SK-N-SH (cell line): ENCODE measurements around the gene SMC2. TPM values are rescaled to one million over a fixed set of nuclear protein-coding genes. Genes with fewer than 3 reads are reported as not detected.

Experiments used
- CTCF ChIA-PET: fragments of 300-600, 350-600 bp; formaldehyde crosslinking; extraction: SDS; loops from one replicate; lab custom pipeline; 2021; lab: Yijun Ruan, JAX
- POLR2A ChIA-PET: fragments of 350-600 bp; sonication (Branson Sonifier 250); formaldehyde crosslinking; extraction: SDS; loops from one replicate; lab custom pipeline; 2020; ENCODE audit warnings: antibody characterized with exemption, inconsistent platforms; lab: Yijun Ruan, JAX
- DNase-seq: peaks from one replicate; pipeline ENCODE4 v3.0.0; 2012
- H2AFZ ChIP-seq: fragments of 200-600 bp; sonication (generic); 2 replicates; pipeline ENCODE4 v1.8.1; 2016; ENCODE audit warnings: antibody characterized with exemption, mild to moderate bottlenecking, low read depth
- H3F3A ChIP-seq: fragments of 200-600 bp; sonication (generic); replicated peaks from 2 replicates; pipeline ENCODE3; 2016; ENCODE audit warnings: antibody characterized with exemption, mild to moderate bottlenecking; ENCODE audit not compliant: insufficient read depth
- H3K27ac ChIP-seq, 2 experiments: fragments of 200-500 bp in 1 of 2; fragments of 200-600 bp in 1 of 2; sonication (Bioruptor generic) in 1 of 2; sonication (generic), shearing (Covaris generic) in 1 of 2; 2 replicates each; pipeline versions ENCODE4 v1.5.1 to v1.6.1; 2014 to 2016; ENCODE audit warnings: low read depth in 2 of 2, inconsistent platforms in 1 of 2, low read length in 1 of 2, mild to moderate bottlenecking in 1 of 2, mixed read lengths in 1 of 2
- H3K27me3 ChIP-seq: fragments of 200-600 bp; sonication (generic), shearing (Covaris generic); 2 replicates; pipeline ENCODE4 v1.6.1; 2016; ENCODE audit warnings: mixed run types; ENCODE audit not compliant: insufficient read depth
- H3K36me3 ChIP-seq, 2 experiments: fragments of 200-500 bp in 1 of 2; fragments of 200-600 bp in 1 of 2; sonication (Bioruptor generic) in 1 of 2; sonication (generic) in 1 of 2; replicated peaks in 1 of 2; 2 replicates each; pipeline versions ENCODE3 to v1.5.1; 2014 to 2016; ENCODE audit warnings: low read length in 1 of 2, mild to moderate bottlenecking in 1 of 2; ENCODE audit not compliant: insufficient read depth in 2 of 2, control insufficient read depth in 1 of 2
- H3K4me1 ChIP-seq, 2 experiments: fragments of 200-500 bp in 1 of 2; fragments of 200-600 bp in 1 of 2; sonication (Bioruptor generic) in 1 of 2; sonication (generic), shearing (Covaris generic) in 1 of 2; 2 replicates each; pipeline versions ENCODE4 v1.5.1 to v1.6.1; 2014 to 2016; ENCODE audit warnings: low read depth in 1 of 2, low read length in 1 of 2, mixed run types in 1 of 2; ENCODE audit not compliant: insufficient read depth in 2 of 2, control insufficient read depth in 1 of 2
- H3K4me2 ChIP-seq: fragments of 200-600 bp; sonication (generic), shearing (Covaris generic); 2 replicates; pipeline ENCODE4 v1.6.1; 2017; ENCODE audit warnings: mixed run types
- H3K4me3 ChIP-seq, 2 experiments: fragments of 200-500 bp in 1 of 2; fragments of 200-600 bp in 1 of 2; sonication (Bioruptor generic) in 1 of 2; sonication (generic), shearing (Covaris generic) in 1 of 2; 2 replicates each; pipeline versions ENCODE4 v1.5.1 to v1.8.1; 2014 to 2016; ENCODE audit warnings: low read depth in 2 of 2, inconsistent platforms in 1 of 2, low read length in 1 of 2, mild to moderate bottlenecking in 1 of 2, mixed read lengths in 1 of 2, moderate library complexity in 1 of 2
- H3K79me2 ChIP-seq: fragments of 200-600 bp; sonication (generic); 2 replicates; pipeline ENCODE4 v1.8.1; 2017; ENCODE audit warnings: mild to moderate bottlenecking; ENCODE audit not compliant: insufficient read depth
- H3K9ac ChIP-seq: fragments of 200-600 bp; sonication (generic); 2 replicates; pipeline ENCODE4 v1.6.1; 2017; ENCODE audit warnings: mixed run types
- H3K9me2 ChIP-seq: fragments of 200-600 bp; sonication (generic); 2 replicates; pipeline ENCODE4 v1.6.1; 2017; ENCODE audit warnings: mixed run types
- H3K9me3 ChIP-seq: fragments of 200-600 bp; sonication (generic); 2 replicates; pipeline ENCODE4 v1.6.1; 2017; ENCODE audit warnings: mixed run types, mild to moderate bottlenecking, moderate library complexity
- H4K20me1 ChIP-seq: fragments of 200-600 bp; sonication (generic); 2 replicates; pipeline ENCODE4 v1.6.1; 2017; ENCODE audit warnings: mild to moderate bottlenecking, mixed run types; ENCODE audit not compliant: insufficient read depth
- CHD2 ChIP-seq: fragments of 150-350 bp; IDR thresholded peaks from 2 replicates; pipeline ENCODE4 v1.6.1; 2018; ENCODE audit warnings: low read length; ENCODE audit not compliant: partially characterized antibody
- ELF1 ChIP-seq: IDR thresholded peaks from 2 replicates; pipeline ENCODE4 v1.4.0; 2012
- FOSL2 ChIP-seq: IDR thresholded peaks from 2 replicates; pipeline ENCODE4 v1.4.0; 2012; ENCODE audit warnings: low read depth, mild to moderate bottlenecking, moderate library complexity, borderline replicate concordance
- FOXJ3 ChIP-seq: sonication (generic); formaldehyde crosslinking; IDR thresholded peaks from 2 replicates; pipeline ENCODE4 v1.5.1; 2020; ENCODE audit warnings: mild to moderate bottlenecking, missing genetic modification reagents
- GABPA ChIP-seq: IDR thresholded peaks from 2 replicates; pipeline ENCODE4 v1.4.0; 2012; ENCODE audit warnings: low read depth, mild to moderate bottlenecking
- GATA2 ChIP-seq: sonication (generic); formaldehyde crosslinking; IDR thresholded peaks from 2 replicates; pipeline ENCODE4 v1.5.0; 2020; ENCODE audit warnings: mild to moderate bottlenecking, missing genetic modification reagents
- JUND ChIP-seq: IDR thresholded peaks from 2 replicates; pipeline ENCODE4 v1.4.0; 2012
- MEF2A ChIP-seq: IDR thresholded peaks from 2 replicates; pipeline ENCODE4 v1.4.0; 2012; ENCODE audit warnings: low read depth, borderline replicate concordance
- NRF1 ChIP-seq: IDR thresholded peaks from 2 replicates; pipeline ENCODE4 v1.6.1; 2012; ENCODE audit warnings: low read depth, mild to moderate bottlenecking, low read length
- PBX3 ChIP-seq: IDR thresholded peaks from 2 replicates; pipeline ENCODE4; 2012
- RAD21 ChIP-seq: IDR thresholded peaks from 2 replicates; pipeline ENCODE4 v1.6.1; 2012; ENCODE audit warnings: mild to moderate bottlenecking, low read length
- RCOR1 ChIP-seq: fragments of 150-350 bp; IDR thresholded peaks from 2 replicates; pipeline ENCODE4 v1.6.1; 2017; ENCODE audit warnings: antibody characterized with exemption, low read length
- REST ChIP-seq: IDR thresholded peaks from 2 replicates; pipeline ENCODE4 v1.6.1; 2012; ENCODE audit warnings: mild to moderate bottlenecking, low read depth, low read length, moderate library complexity
- RXRA ChIP-seq: IDR thresholded peaks from 2 replicates; pipeline ENCODE4 v1.4.0; 2012; ENCODE audit warnings: low read depth, mild to moderate bottlenecking, borderline replicate concordance
- TAF1 ChIP-seq: IDR thresholded peaks from 2 replicates; pipeline ENCODE4 v1.6.1; 2012; ENCODE audit warnings: low read depth, mild to moderate bottlenecking, low read length, moderate library complexity, borderline replicate concordance
- USF1 ChIP-seq: IDR thresholded peaks from 2 replicates; pipeline ENCODE4 v1.4.0; 2012; ENCODE audit warnings: low read depth, borderline replicate concordance
- USF2 ChIP-seq: fragments of 150-350 bp; IDR thresholded peaks from 2 replicates; pipeline ENCODE4 v1.6.1; 2017; ENCODE audit warnings: antibody characterized with exemption, low read length, low read depth, borderline replicate concordance
- YY1 ChIP-seq: IDR thresholded peaks from 2 replicates; pipeline ENCODE4 v1.4.0; 2012; ENCODE audit warnings: low read depth, mild to moderate bottlenecking
- WGBS: methylation state at CpG from one replicate; pipeline ENCODE4 v1.1.6; 2017; ENCODE audit warnings: low lambda C conversion rate; 5-methylcytosine and 5-hydroxymethylcytosine counted together
- polyA plus RNA-seq, 3 experiments: library from polyadenylated mRNA; depleted of rRNA; stranded (reverse); fragments of >200 nt; gene quantifications; 2 replicates each; pipeline ENCODE4 v1.2.3, GENCODE V29; 2012

The SMC2 gene
- polyA plus RNA-seq, 1 of the 3 experiments (the other 2 are of a cell fraction), result 3.7 TPM

- H3K27me3 ChIP-seq, result no peaks in the 10 kb centered on the region
- no peak overlapping the region for H3K4me3 ChIP-seq
- H3K9ac ChIP-seq, result no peak overlapping the region
- H3F3A ChIP-seq, result peaks cover 8% of the 10 kb centered on the region
- no peaks in the 10 kb centered on the region for H3K36me3 ChIP-seq
- no peaks in the 10 kb centered on the region for H3K9me3 ChIP-seq
- 96% methylated on average over 8 of the region's 8 CpGs for WGBS
- no peak overlapping the region for H3K27ac ChIP-seq
- H3K79me2 ChIP-seq, result peaks cover 17% of the 10 kb centered on the region
- TF ChIP-seq REST (no peak), USF2 (no peak), ELF1 (no peak), TAF1 (no peak), GABPA (no peak), RAD21 (no peak), CHD2 (no peak), NRF1 (no peak), RXRA (no peak), MEF2A (no peak), RCOR1 (no peak), USF1 (no peak), PBX3 (no peak), YY1 (no peak), JUND (no peak), GATA2 (CRISPR knock-in tag) (no peak), FOSL2 (no peak), FOXJ3 (CRISPR knock-in tag) (no peak)
- no peak overlapping the region for H2AFZ ChIP-seq
- no peak overlapping the region for H3K4me2 ChIP-seq
- H3K4me1 ChIP-seq, result peaks cover 9 to 13% of the 10 kb centered on the region in 2 experiments; a peak in 3 of 4 replicates
- DNase-seq, result no peak
- CTCF ChIA-PET, result no interaction called here
- H4K20me1 ChIP-seq, result no peaks in the 10 kb centered on the region
- H3K9me2 ChIP-seq, result no peaks in the 10 kb centered on the region
- POLR2A ChIA-PET, result no interaction called here
Observed at GRCh38 chr9:104091116-104091515, 3.0 kb upstream of the SMC2 start.
